GM19023 (cell line): ENCODE data around the gene PCDH12.
A peak's percentile ranks its signal among the peaks of the same experiment; 100 is the strongest.

ENCODE experiments used
- ATAC-seq: cut with Tn5 transposase; IDR thresholded peaks from one replicate; pipeline ENCODE4 v1.9.1; 2021; ENCODE audit warnings: mild to moderate bottlenecking, moderate library complexity; ENCODE audit not compliant: unreplicated experiment

PCDH12 gene

DNA sequence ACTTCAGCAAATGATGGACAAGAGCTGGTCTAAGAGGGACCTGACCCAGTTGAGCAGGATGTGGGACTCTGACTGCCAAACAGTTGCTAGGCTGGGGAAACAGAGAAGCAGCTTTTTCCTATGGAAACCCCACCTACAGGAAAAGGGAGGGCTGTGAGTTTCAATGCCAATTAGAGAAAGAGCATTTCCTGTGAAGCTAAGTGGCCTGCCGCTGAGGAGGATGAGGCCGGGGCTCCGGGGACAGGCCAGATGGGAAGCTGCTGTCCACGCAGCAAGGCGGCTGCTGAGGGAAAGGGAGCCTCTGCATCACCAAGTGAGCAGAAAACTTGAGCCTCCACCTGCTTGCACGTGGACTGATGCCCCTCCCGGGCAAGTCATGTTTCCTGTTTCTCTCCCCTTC lies at the start of gene PCDH12:
PCDH12 (minus strand) TSS at position 90 of the 400 bp plus-strand sequence. CDS start 351 bp downstream, outside the sequence.
- ATAC-seq = no peak

- ATAC-seq = no peak
These were observed 49.2 kb upstream of the PCDH12 start for GRCh38 chr5:142007237-142007544.

GRCh38 chr5:142006363-142007236 lies 48.6 kb upstream of the PCDH12 start:
- ATAC-seq = peak; percentile 55

DNA sequence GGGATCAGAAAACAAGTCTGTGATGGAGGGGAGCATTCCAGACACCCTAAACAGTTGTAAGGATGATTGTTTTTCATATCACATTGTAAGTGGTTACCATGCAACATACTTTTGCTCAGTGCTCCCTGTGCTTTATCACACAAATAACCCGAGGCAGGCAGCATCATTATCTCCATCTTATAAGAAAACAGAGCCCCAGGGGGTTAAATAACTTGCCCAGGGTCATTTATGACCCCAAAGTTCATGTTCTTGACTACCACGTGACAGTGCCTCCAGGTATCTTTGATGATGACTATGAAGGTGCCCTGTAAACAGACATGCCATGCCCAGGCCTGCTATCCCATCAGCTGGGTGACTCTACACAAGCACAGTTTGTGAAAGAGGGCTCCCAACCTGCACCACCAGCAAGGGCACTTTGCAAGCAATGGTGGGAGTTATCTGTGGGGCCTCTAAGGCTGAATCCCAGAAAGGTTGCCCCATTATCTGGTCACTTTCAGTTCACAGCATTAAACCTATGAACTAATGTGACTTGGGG lies 45.3 kb upstream of the PCDH12 start:
- no peak for ATAC-seq

GRCh38 chr5:142000704-142001484 lies 42.9 kb upstream of the PCDH12 start:
- ATAC-seq = no peak

- no peak for ATAC-seq
These were observed 42.2 kb upstream of the PCDH12 start for GRCh38 chr5:142000173-142000572.

- no peak for ATAC-seq
These were observed 39.5 kb upstream of the PCDH12 start for GRCh38 chr5:141997358-141997960.

DNA sequence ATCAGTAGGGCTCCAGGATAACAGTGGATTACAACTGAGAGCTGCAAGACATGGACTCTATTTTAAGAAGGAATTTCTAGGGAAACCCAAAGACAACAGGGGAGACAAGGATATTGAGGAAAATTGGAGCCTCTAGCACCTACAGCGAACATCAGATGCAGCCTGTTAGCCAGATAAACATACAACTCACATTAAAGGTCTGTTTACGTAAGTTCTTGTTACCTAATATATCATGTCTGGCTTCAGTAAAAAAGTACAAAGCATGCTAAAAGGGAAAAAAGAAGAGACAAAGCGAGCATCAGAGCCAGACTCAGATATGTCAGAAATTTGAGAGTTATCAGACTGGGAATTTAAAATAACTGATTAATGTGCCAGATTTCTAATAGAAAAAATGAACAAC lies 37.7 kb upstream of the PCDH12 start:
- ATAC-seq = no peak

DNA sequence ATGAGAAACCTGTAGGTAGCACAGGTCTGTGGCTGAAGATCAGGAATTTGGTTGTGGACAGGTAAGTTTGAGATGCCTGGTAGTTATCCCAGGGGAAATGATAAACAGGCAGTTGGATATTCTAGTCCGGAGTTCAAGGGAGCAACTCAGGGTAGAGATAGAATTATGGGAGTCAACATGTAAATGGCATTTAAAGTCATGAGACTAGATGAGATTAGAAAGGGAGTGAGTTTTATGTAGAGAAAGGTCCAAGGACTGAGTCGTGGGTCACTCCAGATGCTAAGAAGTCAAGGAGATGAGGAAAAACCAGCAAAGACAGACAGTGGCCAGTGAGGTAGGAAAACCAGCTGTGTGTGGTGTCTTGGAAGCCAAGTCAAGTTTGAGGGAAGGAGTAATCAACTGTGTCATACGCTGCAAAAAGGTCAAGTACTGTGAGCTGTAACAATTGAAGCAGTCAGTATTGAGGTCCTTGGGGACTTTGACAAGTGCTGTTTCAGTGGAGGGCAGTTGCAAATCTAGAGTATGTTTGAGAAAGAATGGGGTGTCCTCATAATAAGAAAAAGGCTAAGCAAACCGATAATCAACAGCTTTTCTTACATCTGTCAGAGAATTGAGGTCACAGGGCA lies 36.6 kb upstream of the PCDH12 start:
- ATAC-seq = no peak

DNA sequence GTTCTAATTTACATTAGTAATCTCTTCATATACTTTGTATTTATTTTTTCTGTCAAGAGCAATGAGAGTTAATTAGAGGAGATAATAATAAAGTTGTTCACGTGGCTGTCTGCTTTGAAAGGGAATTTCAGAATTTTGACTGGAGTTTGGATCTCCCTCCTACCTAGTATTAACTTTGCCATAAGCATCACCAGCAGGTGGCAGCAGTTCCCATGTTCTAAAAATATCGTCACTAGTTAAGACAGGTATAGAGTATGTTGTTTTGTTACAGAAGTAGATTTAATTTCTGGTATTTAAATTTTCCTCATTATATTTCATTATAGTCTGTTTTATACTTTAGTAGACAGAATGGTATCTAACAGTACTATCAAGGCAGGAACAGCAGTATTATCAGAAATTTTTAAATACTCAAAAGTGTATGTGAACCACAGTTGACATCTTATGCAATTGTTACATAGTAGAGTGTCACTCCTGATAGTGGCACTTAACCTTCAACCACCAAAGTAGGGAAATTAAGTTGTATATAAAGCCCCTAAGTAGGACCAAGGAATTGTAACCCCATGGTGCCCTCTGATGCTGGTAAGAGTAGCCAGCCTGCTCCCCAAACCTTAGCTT lies 34.5 kb upstream of the PCDH12 start:
- ATAC-seq = peak; percentile 67

- no peak for ATAC-seq
These were observed 31.7 kb upstream of the PCDH12 start for GRCh38 chr5:141989720-141990119.

GRCh38 chr5:141986072-141986471 lies 28.1 kb upstream of the PCDH12 start:
- ATAC-seq = no peak

DNA sequence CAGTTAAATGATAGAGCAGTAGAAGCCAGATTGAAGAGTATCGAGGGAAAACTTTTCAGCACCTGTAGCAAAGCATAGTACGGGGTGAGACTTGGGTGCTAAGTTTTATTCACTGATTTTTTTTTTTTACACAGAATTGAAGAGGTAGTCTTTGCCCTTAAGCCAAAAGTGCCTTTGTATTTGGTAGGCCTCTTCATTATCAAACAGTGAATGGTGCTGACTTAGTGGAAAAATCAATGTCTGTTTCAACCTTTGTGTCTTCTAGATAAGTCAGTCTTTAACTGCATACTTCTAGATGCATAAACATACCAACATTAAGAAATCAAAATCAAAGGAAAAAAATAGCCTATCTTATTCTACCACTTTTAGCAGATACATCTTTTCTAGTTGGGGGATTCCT lies 24.6 kb upstream of the PCDH12 start:
- no peak for ATAC-seq

DNA sequence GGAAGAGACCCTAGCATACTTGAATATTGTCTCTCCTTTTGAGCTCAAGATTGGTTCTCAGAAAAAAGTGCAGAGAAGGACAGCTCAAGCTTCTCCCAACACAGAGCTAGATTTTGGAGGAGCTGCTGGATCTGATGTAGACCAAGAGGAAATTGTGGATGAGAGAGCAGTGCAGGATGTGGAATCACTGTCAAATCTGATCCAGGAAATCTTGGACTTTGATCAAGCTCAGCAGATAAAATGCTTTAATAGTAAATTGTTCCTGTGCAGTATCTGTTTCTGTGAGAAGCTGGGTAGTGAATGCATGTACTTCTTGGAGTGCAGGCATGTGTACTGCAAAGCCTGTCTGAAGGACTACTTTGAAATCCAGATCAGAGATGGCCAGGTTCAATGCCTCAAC lies 20.4 kb upstream of the PCDH12 start:
- no peak for ATAC-seq

- no peak for ATAC-seq
These were observed 18.2 kb upstream of the PCDH12 start for GRCh38 chr5:141976176-141976575.

- no peak for ATAC-seq
These were observed 16.0 kb upstream of the PCDH12 start for GRCh38 chr5:141973871-141974595.

- peak; percentile 42 for ATAC-seq
These were observed 12.1 kb upstream of the PCDH12 start for GRCh38 chr5:141969783-141970771.

DNA sequence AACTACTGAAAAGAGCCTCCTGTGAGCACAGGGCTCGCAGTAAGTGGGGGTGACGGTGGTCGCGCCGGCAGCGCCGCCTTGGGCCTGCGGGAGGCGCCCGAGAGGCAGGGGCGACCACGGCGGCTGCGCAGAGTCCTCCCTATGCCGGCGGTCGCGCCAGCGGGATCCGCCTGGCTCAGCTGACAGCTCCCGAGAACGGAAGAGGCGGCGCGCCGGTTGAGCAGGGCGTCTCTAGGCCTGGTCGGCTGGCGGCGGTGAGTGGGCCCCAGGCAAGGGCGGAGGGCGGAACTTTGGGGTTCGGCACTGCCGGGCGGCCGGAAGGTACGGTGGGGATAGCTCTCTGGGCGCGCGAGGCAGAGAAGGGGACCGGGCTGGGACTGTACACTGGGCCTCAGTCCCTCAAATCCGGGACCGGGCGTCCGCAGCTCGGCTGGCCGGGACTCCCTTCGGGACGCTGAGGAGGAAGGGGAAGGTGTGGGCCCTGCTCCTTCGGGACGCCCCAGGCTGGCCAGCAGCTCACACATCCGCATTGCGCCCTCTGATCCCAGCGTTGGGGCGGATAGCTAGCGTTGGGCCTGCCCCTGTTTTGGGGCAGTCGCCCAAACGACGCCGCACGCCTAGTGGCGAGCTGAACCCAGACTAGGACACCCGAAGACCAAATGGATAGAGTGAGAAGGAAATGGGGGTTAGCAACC lies 11.1 kb upstream of the PCDH12 start, which contains the start of gene RNF14:
RNF14 (plus strand) TSS at position 192 of the 695 bp plus-strand sequence. CDS start 4,484 bp downstream, outside the sequence.
- peak; percentile 91 for ATAC-seq
